DMS53 treated with DMSO at 0.1 percent for 48 hours (cell line): Measurements from ENCODE around the gene LSM10.
A peak's percentile ranks its signal among the peaks of the same experiment; 100 is the strongest.

Source experiments
- DNase-seq: peaks from one replicate; lab custom pipeline; 2025; ENCODE audit not compliant: unreplicated experiment; lab: John Stamatoyannopoulos, UW

LSM10 gene

DNA sequence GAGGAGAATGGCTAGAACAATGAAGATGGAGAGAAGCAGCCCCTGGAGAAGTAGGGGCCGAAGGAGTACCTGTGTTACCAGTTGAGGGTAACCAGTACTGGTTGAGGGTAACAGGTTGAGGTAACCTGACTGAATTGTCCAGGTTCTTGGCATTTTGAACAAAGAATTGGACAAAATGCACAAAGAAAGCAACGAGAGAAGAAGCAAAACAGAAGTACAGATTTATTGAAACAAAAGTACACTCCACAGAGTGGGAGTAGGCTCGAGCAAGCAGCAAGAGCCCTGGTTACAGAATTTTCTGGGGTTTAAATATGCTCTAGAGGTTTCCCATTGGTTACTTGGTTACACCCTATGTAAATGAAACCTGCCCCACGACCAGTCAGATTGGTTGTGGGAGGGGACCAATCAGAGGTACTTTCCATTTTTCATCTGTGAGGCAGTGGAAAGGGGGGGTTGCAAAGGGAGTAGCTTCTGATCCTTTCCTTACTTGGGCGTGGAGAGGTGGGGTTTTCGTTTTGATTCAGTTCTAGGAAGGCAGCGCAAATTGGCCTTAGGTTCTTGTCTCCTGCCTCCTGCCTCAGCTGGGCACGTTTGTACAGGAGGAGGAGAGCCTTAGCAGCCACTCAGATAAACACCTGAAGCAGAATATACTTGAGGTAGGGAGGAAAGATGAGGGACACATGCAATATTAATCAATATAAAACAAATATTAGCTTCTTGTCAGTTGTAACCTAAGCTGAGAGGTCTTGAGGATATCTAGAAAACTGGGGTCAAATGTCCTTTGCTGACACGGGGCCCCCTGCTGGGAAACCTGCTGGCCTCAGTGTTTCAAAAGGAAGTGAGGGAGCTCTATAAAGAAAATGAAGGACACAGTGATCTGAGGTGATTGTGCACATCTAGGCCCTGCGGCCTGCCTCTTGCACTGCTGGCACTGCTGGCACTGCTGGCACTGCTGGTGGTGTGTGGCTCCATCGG, 14.3 kb upstream of the LSM10 start:
- DNase-seq, result no peak

DNA sequence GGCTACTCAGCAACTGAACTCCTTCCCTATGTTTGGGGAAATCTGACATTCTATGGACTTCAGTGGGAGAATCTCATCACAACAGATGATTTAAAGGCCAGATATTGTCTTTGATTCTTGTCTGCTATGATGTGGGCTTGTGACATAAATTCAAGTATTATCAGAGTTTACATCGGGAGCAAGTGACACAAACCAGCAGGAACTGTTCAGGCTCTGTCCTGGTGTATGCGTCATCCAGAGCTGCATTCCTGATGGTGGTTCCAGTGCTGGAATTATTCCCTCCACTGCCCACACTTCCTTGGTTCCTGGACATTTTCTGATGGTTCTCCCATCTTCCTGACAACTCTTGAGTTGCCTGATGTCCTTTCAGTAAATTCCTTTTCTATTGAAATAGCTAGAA, 10.8 kb upstream of the LSM10 start:
- DNase-seq, result no peak

DNA sequence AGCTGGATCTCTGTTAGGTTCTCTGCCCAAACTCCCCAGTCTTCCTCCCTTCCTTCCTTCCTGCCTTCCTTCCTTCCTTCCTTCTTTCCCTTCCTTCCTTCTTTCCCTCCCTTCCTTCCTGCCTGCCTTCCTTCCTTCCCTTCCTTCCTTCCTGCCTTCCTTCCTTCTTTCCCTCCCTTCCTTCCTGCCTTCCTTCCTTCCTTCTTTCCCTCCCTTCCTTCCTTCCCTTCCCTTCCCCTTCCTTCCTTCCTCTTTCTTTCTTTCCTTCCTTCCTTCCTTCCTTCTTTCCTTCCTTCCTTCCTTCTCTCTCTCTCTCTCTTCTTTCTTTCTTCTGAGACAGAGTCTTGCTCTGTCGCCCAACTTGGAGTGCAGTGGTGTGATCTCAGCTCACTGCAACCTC, 8.7 kb upstream of the LSM10 start:
- no peak for DNase-seq

DNA sequence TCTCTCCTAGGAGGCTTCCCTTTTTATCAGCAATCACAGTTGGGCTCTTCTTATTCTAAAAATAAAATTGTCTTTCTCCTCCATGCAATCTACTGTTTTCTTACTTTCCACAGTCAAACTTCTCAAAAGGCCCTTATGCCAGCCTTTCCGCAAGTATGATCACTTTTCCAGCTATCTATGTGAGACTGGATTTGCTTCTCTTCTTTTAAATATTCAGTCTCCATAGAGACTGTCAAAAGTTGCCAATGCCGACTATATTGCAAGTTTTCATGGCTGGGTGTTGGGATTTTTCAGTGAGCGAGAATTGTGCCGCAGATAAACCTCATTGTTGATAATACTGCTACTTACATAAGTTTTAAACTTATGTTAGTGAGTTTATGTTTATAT, 4.8 kb upstream of the LSM10 start:
- no peak for DNase-seq

DNA sequence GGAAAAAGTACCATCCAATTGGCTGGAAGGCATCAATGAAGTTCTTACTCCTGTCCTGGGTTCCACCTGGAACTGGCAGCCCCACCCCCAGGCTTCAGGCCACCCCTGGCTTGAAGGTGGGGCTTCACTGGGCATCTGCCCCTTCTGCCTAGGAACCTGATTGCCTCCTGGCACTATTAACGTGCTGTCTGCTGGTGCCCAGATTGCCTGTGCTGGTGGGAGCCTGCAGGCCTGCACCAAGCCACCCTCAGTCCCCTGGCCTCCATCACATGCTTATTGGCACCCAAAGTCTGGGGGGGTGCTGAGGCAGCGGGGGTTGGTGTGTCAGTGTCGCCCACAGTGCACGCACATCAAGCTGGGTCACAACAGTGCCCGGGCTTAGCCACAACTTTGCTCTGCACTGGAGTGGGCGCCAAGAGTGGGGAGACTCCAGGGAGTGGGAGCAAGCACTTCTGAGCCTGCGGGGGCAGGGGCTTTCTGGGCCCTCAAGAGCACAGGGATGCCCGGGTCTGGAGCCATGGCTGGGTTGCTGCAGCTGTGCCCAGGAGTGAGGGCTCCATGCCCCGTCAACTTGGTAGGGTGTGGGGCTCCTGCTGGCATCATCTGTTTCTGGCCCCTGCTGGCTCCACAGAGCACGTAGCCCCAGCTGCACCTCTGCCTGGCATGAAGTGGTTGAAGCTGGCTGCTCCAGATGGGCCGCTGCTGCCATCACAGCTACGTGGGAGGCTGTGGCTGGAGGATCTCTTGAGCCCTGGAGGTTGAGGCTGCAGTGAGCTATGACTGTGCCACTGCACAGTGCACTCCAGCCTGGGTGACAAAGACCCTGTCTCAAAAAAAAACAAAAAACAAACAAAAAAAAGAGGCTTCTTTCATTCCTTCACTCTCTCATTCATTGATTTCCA, 4.1 kb upstream of the LSM10 start:
- DNase-seq, result no peak

DNA sequence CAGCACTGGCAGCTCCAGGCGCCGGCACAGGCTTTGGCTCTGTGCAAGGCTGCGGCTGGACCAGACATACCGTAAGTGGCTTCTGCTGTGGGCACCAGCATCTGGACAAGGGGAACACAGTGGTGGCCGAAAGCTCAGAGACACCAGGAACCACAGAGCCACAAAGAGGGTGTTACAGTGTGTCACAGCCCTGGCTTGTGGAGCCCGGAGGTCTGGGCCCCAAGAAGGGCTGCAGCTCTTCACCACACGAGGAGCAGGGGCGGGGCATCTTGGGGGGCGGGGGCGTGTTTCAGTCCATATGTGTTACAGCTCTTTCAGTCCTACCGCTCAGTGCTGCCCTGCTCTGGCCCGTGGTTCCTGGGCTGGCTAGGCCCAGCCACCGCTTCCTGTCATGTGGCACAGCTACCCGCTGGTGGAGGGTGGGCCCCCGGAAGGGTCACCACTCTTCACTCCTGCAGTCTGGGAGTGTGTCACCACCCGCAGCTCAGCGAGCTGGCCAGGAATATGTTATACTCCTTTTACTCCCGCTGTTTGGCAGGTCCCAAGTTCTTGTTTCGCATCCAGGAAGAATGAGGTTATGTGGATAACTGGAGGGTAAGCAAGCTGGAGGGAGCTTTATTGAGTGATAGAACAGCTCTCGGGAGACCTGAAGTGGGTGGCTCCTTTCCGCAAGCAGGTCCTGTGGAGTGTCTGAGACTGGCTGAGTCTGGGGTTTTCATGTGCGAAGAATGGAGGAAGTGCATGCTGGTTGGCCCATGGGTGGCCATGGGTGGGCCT, 3.3 kb upstream of the LSM10 start:
- DNase-seq, result no peak

DNA sequence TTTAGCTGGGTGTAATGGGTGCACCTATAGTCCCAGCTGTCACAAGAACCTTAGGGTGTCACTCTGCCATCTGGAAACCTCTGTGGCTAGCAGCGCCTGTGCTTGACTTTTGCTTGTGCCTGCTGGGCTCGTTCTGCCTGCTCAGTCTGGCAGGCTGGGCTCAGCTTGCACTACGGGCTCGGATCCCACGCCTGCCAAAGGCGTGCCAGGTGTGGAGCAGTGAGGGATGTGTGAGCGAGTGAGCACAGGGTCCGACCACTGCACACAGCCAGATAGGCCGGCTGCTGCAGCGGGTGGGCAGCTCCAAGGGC, 2.8 kb upstream of the LSM10 start:
- no peak for DNase-seq

DNA sequence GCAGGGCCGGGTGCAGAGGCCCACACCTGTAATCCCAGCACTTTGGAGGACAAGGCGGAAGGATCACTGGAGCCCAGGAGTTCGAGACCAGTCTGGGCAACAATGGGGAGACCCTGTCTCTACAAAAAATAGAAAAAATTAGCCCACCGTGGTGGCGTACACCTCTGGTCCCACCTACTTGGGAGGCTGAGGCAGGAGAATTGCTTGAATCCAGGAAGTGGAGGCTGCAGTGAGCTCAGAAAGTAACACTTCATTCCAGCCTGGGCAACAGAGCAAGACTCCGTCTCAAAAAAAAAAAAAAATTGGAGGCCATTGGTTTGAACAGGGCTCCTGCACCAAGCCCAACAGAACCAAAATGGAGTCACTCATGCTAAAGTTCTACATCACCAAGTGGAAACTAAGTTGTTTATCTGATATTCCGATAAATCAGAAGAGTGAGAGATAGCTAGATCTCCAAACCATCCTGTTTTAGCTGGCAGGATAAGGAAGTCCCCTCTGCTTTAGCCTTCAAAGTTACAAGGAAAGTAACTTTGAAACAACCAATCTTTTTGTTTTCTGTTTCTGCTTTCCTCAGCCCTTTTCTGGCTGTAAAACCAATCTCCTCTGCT, 766 bp upstream of the LSM10 start:
- DNase-seq, result no peak

DNA sequence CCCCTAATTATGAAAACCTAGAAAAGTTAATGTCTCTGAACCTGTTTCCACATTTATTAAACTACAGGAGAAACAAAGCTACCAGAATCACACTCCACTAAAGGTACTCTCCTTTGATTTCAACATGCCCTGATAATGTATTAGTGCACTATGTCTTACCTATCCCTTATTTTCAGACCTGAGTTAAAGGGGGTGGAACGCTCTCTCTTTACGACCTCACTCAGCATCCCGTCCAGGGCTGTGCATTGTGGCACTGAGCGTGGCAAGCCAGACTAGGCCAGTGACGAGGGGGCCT, 678 bp downstream of the LSM10 start:
- DNase-seq, result no peak

DNA sequence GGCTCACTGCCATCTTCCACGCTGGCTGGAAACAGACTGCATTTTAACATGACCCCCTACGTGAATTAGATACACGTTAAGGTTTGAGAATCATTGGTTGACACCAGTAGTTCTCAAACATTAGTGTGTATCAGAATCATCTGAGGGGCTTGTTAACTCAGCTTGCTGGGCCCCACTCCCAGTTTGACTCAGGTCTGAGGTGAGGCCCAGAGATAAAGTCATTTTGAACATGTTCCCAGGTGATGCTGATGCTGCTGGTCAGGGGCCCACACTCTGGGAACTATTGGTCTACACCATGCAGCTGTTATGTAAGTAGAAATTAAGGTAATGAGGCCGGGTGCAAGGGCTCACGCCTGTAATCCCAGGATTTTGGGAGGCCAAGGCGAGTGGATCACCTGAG, 1.3 kb downstream of the LSM10 start:
- no peak for DNase-seq

DNA sequence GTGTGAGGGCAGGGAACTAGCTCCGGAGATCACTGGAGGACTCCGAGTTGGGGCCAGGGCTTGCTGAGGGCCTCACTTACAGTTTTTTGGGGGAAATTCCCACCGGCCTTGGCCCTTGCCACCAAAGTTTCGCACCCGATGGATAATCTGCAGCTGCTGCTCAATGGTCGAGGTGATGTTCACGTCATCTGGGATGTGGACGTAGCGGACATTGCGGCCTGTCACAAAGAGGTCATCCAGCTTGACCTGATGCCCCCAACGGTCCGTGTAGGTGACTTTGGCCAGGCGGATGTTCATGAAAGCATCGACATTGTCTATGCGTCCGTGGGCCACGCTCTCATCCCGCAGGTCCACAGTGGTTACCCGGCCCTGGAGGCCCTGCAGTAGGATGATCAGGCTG, 4.0 kb downstream of the LSM10 start:
- DNase-seq, result no peak

DNA sequence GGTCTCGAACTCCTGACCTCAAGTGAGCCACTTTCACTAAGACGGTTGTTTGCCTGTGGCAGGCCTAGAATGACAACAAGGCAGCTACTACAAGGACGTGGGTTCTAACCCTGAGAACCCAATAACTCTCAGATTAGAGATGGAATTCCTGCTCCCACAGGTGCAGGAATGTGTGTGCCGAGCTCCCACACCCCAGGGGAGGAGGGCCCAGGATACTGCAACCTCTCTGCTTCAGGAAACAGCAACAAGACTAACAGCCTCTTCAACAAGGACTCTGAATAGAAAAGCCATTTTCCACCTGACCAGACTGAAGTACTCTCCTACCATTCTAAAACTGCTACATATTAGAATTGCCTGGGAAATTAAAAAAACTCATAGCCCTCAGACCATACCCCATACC, 4.9 kb downstream of the LSM10 start:
- DNase-seq, result no peak

DNA sequence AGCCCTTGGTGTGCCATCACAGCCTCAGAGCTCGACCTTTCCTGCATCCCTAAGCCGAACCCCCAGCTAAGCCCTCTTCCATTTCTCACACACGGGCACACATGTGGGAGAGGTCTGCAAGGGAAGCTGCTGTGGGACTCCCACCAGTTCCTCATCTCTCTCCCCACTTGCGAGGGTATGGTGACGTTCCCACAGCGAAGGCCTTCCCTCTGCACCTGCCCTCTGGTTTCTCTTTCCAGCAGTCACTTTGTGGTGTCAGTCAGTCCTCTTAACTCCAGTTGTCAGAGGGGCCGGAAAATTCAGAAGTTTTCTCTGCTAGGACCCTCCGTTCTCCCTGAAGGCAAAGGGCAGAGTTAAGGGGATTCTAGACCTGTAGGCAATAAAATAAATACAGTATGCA, 6.4 kb downstream of the LSM10 start:
- DNase-seq, result no peak

DNA sequence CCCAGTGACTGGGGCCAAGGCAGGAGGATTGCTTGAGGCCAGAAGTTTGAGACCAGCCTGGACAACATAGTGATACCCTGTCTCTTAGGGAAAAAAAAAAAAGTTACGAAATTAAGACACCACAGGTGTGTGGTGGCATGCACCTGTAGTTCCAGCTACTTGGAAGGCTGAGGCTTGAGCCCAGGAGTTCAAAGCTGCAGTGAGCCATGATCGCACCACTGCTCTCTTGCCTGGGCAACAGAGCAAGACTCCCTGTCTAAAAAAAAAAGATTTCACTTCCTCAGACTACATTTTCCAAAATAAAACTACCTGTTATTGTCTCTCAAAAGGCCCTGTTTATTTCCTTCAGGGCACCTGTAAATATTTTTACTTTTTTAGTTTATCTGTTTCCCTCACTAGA, 7.3 kb downstream of the LSM10 start:
- no peak for DNase-seq

DNA sequence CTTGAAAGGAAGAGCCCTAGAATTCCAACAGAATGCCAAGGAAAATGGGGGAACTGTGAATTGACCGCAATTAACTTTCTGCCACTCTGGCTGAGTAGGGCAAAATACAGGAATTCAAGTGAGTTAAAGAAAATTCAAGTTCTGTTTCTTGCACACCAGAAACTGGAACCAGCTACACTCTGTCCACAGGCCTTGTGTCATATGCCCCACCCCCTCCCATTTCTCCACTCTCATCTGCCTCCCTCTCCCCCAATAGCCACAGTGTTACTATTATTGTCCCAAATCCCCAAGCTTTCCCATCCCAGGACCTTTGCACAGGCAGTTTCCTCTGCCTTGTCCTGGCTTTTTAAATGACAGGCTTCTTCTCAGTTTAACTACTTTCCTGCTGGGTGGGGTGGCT, 7.7 kb downstream of the LSM10 start:
- DNase-seq, result no peak

DNA sequence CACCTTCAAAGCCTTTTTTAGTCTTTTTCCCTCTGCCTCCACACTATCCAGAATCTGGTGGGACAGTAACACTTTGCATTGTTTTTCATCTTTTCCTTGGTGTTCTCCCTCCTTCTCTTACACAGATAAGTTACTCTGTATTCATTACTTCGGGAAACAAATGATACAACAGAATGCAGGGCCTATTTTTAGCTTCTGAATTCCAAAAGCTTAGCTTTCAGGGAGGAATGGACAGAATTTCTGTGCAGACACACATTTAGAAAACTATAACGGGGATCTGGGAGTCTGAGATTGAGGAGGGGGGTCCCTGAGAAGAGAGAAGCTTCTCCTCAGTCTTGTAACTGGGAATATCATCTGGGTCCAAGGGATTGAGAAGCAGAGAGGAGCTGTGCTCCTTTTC, 8.4 kb downstream of the LSM10 start:
- no peak for DNase-seq

DNA sequence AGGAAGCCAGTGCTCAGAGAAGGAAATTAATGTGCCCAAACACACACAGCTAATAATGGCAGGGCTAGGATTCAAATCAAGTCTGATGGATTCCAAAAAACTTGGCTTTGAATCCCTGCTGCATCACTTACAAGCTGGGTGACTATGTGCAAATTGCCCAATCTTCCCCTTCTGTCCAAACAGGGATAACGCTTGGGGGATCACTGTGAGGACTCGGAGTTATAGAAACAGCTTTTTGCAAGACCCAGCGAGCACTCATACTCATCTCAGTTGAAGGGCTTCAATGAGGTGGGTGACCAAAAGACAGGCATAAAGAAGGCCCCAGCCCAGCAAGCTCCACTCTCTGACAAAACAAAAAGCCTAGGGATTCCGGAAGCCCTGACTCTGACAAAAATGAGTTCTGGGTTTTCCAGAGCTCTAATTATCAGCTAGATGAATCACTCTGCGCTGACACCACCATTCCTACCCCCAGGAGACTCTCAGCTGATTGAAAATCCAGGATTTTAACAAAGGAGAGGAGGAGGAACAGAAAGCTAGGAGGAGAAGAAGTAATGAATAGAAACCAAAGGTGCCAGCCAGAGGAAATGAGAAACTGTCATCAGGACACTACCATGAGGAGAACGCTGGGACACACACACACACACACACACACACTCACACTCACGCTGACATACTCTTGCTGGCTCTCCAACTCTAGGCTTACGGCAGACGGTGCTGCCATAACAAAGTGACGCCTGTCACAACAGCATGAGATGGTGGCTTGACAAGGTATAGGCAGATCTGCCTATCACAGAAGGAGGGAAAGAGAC, 10.4 kb downstream of the LSM10 start:
- no peak for DNase-seq

DNA sequence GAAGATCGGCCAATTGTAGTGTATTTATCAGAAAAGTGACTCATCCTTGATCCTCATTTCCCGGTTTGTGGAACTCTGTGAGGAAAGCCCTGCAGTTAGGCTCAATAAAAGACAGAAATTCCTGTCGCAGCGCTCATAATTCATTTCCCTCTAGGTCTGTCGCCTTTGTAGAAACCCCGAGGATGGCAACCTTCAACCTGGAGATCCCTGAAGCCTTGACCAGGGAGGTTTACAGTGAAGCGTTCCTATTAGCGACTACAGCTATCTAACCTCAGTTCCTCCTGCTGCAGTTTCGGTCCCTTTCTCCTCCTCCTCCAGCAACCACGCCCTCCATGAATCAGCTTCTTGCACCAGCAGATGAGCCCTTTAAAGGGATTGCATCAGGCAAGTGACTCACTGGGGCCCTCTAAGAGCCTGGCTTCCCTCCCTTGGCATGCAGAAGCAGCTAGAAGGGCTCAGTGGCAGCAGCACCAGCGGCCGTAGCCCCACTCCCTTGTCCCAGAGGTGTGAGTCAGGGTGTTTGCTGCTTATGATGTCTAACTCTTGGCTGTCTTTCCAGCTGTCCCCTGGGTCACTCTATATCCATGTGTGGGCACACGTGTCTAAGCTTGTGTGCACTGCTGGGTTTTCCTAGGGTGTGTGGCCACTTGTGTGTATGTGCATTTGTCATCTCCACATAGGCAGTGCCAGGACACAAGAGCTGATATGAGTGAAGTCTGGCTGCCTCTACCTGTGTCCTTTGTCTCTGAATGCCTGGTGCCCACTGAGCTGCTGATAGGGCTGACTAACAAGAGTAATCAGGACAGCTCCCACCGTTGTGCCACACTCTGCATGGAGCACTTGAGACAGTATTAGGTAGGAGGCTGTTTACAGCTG, 11.2 kb downstream of the LSM10 start:
- DNase-seq, result peak; percentile 98
